Thyroid gland (tissue), 4 donors: ENCODE results near the gene PRDX5.

Source experiments
- POLR2A ChIP-seq, 2 donors: fragments of 450-650 bp; IDR thresholded peaks; one replicate each; pipeline ENCODE4 v1.6.1; 2017; ENCODE audit warnings: antibody characterized with exemption in 2 of 2, mild to moderate bottlenecking in 2 of 2, moderate library complexity in 1 of 2
- TF ChIP-seq, protein P1 (sequence below), 6 experiments: fragments of 200-600 bp in 3 of 6; fragments of 450-650 bp in 3 of 6; sonication (generic) in 3 of 6; IDR thresholded peaks; one replicate each; pipeline ENCODE4 v1.5.1; 2016 to 2019; ENCODE audit warnings: antibody characterized with exemption in 6 of 6, mild to moderate bottlenecking in 2 of 6, inconsistent platforms in 1 of 6, moderate library complexity in 1 of 6

DNA sequence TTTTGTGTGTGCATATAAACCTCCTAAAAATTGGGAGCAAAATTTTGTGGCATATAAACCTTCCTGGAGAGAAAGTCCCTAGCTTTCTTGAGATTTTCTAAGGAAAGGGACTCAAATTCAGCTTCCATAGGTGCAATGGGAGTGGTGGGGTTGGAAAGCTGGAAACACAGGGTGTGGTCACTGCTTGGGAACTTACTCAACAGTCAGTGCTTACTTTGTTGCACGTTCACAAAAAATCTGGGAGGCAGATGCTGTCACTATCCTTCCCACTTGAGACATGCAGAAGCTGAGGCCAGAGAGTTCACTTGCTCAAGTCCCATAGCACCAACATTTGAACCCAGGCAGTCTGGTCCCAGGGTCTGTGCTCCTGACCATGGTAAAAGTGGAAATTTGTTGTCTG, 21.7 kb upstream of the PRDX5 start:
- TF ChIP-seq, protein P1, sequence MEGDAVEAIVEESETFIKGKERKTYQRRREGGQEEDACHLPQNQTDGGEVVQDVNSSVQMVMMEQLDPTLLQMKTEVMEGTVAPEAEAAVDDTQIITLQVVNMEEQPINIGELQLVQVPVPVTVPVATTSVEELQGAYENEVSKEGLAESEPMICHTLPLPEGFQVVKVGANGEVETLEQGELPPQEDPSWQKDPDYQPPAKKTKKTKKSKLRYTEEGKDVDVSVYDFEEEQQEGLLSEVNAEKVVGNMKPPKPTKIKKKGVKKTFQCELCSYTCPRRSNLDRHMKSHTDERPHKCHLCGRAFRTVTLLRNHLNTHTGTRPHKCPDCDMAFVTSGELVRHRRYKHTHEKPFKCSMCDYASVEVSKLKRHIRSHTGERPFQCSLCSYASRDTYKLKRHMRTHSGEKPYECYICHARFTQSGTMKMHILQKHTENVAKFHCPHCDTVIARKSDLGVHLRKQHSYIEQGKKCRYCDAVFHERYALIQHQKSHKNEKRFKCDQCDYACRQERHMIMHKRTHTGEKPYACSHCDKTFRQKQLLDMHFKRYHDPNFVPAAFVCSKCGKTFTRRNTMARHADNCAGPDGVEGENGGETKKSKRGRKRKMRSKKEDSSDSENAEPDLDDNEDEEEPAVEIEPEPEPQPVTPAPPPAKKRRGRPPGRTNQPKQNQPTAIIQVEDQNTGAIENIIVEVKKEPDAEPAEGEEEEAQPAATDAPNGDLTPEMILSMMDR (IDR thresholded peaks at IDR 0.05), result no peak
- TF ChIP-seq POLR2A (IDR thresholded peaks at IDR 0.05), result no peak
